ENCODE data around the gene SLC29A4. TPM values are rescaled to one million over a fixed set of nuclear protein-coding genes. Genes with fewer than 3 reads are reported as not detected.
"Not testable (repeated sequence)": the region's sequence is repeated elsewhere in the genome, so short reads cannot be mapped to it uniquely, and the experiment has no call there.

SLC29A4 gene
- total RNA-seq, 4 donors from 2014 or later = 1.5 to 8.9 (median 3.6) TPM

DNA sequence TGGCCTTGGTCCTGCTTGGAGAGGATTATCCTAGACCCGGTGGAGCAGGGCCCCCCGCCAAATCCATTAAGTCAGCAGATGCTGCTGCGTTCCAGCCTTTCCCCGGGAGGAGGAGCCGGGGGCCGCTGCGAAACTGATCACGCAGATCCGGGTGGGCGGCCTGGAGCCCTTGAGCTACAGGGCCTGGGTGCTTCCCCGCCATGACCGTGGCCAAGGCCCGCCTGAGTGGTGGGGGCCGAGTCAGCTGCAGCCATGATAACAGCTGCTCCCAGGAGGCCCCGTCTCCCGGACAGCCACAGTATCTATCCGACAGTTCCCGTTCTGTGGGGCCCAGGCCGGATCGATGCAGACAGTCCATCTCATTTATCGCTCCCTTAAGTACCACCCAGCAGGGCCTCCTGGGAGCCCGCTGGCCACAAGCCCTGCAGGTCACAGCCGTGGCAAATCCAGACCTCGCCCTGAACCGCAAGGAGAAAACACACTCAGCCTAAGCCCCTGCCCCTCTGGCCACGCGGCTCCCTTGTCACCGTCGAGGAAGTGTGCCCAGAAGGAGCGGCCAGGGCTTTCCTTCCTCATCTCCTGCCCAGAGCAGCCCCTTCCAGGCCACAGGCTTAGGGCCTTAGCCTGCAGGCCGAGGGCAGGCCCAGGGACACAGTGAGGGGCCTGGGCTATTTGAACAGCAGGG is 34.4 kb upstream of the SLC29A4 start:
- intact Hi-C loops (cut with DNase I; ENCODE audit: low total_unique reads) = no loop called here
- DNase-seq (ENCODE audit: low spot score in 2 of 2) = no peak
- 59 to 70% methylated on average over 14 to 29 of the region's 31 CpGs for WGBS, 2 donors
- H3K4me3 ChIP-seq (ENCODE audit: low read depth, poor library complexity, severe bottlenecking) = no peak overlapping the region
- TF ChIP-seq POLR2A (IDR thresholded peaks at IDR 0.05) (no peak), CTCF (IDR thresholded peaks at IDR 0.05) (no peak)

DNA sequence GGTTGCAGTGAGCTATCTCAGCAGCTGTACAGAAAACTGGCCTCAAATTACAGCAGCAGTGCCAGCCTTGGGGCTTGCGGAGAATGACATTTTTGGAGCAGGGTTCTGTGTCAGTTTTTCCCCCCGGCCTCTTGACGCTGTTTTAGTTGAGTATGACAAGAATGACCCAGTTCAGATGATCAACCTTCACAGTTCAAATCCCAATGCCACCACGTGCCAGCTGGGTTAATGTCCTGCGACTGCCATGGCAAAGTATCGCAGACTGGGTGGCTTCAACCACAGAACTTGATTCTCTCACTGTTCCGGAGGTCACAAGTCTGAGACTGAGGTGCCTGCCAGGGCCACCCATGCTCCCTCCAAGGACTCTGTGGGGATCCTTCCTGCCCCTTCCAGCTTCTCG is 32.0 kb upstream of the SLC29A4 start:
- H3K4me3 ChIP-seq (ENCODE audit: low read depth, poor library complexity, severe bottlenecking); intact Hi-C loops (cut with DNase I; ENCODE audit: low total_unique reads); DNase-seq (ENCODE audit: low spot score in 2 of 2): not testable (repeated sequence)
- WGBS, 2 donors = 79 to 87% methylated on average over 8 of the region's 8 CpGs

- H3K4me3 ChIP-seq (ENCODE audit: low read depth, poor library complexity, severe bottlenecking); intact Hi-C loops (cut with DNase I; ENCODE audit: low total_unique reads); DNase-seq (ENCODE audit: low spot score in 2 of 2): not testable (repeated sequence)
- WGBS, 2 donors = 82 to 84% methylated on average over 14 of the region's 14 CpGs
Measured at GRCh38 chr7:5253529-5253928, 29.2 kb upstream of the SLC29A4 start.

- WGBS, 2 donors = 66% methylated on average over 9 of the region's 9 CpGs
- intact Hi-C loops (cut with DNase I; ENCODE audit: low total_unique reads); H3K4me3 ChIP-seq (ENCODE audit: low read depth, poor library complexity, severe bottlenecking); DNase-seq (ENCODE audit: low spot score in 2 of 2): not testable (repeated sequence)
Measured at GRCh38 chr7:5254371-5254770, 28.4 kb upstream of the SLC29A4 start.

GRCh38 chr7:5255832-5256231 is 26.9 kb upstream of the SLC29A4 start:
- H3K4me3 ChIP-seq (ENCODE audit: low read depth, poor library complexity, severe bottlenecking) = no peak overlapping the region
- peak in 1 of 2 donors; percentile 37 for DNase-seq (ENCODE audit: low spot score in 2 of 2)
- TF ChIP-seq CTCF (IDR thresholded peaks at IDR 0.05) = no peak
- no peak for TF ChIP-seq POLR2A (IDR thresholded peaks at IDR 0.05)
- WGBS, 2 donors = 36 to 45% methylated on average over 3 of the region's 3 CpGs
- intact Hi-C loops (cut with DNase I; ENCODE audit: low total_unique reads) = no loop called here

GRCh38 chr7:5260530-5261068 is 22.1 kb upstream of the SLC29A4 start:
- intact Hi-C loops (cut with DNase I; ENCODE audit: low total_unique reads); DNase-seq (ENCODE audit: low spot score in 2 of 2); H3K4me3 ChIP-seq (ENCODE audit: low read depth, poor library complexity, severe bottlenecking): not testable (repeated sequence)
- 79 to 88% methylated on average over 15 of the region's 15 CpGs for WGBS, 2 donors

DNA sequence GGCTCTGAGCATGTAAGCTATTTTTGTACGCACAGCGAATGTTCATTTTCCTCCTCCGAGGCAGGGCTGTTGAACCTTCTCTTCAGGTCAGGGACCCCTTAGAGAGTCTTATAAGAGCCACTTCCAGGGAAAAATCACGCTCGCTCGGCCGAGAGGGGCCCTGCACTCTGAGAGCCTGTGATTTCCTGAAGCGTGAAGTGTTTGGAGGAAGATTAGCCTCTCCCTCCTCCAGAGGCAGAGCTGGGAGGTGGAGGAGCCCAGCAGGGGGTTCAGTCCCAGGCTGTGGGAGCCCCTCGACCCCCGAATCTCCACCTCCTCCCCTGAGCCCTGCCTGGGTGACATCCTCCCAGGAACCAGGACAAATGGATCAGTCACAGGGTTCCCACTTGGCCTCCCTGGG is 19.7 kb upstream of the SLC29A4 start:
- WGBS, 2 donors = 73 to 84% methylated on average over 10 of the region's 10 CpGs
- H3K4me3 ChIP-seq (ENCODE audit: low read depth, poor library complexity, severe bottlenecking); DNase-seq (ENCODE audit: low spot score in 2 of 2); intact Hi-C loops (cut with DNase I; ENCODE audit: low total_unique reads): not testable (repeated sequence)

GRCh38 chr7:5265320-5266190 is 17.2 kb upstream of the SLC29A4 start:
- intact Hi-C loops (cut with DNase I; ENCODE audit: low total_unique reads) = no loop called here
- 65 to 66% methylated on average over 19 of the region's 19 CpGs for WGBS, 2 donors
- no peak for DNase-seq (ENCODE audit: low spot score in 2 of 2)

More at GRCh38 chr7:5265320-5266190, 17.2 kb upstream of the SLC29A4 start:
- no peak overlapping the region for H3K4me3 ChIP-seq (ENCODE audit: low read depth, poor library complexity, severe bottlenecking)
- no peak for TF ChIP-seq CTCF (IDR thresholded peaks at IDR 0.05)
- TF ChIP-seq POLR2A (IDR thresholded peaks at IDR 0.05) = no peak
